Cardiac fibroblast (primary cell): ENCODE measurements around the gene PTGFRN.

Experiments
- DNase-seq, 2 donors: peaks; one replicate each; pipeline versions ENCODE4 v3.0.0 to v3.0.0-alpha.2; 2010; ENCODE audit warnings: low read depth in 2 of 2
- H3K4me3 ChIP-seq, 2 donors: replicated peaks in 1 of 2; 1 replicate in 1 of 2; 2 replicates in 1 of 2; pipeline ENCODE4 v1.5.1; 2011; ENCODE audit warnings: low read depth in 2 of 2, low read length in 2 of 2, mild to moderate bottlenecking in 2 of 2, moderate library complexity in 1 of 2
- TF ChIP-seq, protein P1 (sequence below): IDR thresholded peaks from one replicate; pipeline ENCODE4 v1.5.1; 2011; ENCODE audit warnings: low read depth, mild to moderate bottlenecking, low read length, inconsistent platforms

Gene PTGFRN

DNA sequence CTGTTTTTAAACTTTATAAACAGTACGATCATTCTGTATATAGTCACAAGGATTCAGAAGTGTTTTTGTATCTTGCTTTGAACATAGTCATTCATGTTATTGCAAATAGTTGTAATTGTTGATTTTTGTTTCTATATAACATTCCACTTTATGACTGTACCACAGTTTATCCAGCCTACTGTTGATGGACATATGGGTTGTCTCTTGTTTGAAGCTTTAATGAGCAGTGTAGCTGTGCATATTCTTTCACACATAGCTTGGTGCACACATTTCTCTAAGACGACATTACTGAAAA lies 98.0 kb downstream of the PTGFRN start:
- H3K4me3 ChIP-seq, result no peak overlapping the region
- TF ChIP-seq, protein P1, sequence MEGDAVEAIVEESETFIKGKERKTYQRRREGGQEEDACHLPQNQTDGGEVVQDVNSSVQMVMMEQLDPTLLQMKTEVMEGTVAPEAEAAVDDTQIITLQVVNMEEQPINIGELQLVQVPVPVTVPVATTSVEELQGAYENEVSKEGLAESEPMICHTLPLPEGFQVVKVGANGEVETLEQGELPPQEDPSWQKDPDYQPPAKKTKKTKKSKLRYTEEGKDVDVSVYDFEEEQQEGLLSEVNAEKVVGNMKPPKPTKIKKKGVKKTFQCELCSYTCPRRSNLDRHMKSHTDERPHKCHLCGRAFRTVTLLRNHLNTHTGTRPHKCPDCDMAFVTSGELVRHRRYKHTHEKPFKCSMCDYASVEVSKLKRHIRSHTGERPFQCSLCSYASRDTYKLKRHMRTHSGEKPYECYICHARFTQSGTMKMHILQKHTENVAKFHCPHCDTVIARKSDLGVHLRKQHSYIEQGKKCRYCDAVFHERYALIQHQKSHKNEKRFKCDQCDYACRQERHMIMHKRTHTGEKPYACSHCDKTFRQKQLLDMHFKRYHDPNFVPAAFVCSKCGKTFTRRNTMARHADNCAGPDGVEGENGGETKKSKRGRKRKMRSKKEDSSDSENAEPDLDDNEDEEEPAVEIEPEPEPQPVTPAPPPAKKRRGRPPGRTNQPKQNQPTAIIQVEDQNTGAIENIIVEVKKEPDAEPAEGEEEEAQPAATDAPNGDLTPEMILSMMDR, result no peak
- DNase-seq, result peak in 1 of 2 donors; percentile 25

DNA sequence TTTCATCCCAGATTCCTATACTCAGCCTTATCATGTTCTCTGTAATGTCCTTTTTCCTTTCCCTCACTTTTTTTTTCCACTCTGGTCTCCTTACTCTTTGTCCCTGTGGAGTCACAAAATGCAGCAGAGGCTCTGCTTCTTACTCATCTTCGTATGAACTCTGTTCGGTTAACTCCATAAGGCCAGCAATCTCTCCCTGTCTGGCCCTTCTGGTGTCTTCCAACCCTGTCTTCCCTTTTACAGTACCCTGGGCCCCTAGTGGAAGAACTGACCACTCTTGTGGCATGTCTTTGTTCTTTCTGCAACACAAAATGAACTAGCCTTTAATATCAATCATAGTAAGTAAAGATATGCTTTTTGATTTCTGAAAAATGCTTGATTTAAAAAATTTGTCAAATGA lies 98.9 kb downstream of the PTGFRN start:
- DNase-seq, result peak in 1 of 2 donors; percentile 14
- TF ChIP-seq, protein P1, result no peak

DNA sequence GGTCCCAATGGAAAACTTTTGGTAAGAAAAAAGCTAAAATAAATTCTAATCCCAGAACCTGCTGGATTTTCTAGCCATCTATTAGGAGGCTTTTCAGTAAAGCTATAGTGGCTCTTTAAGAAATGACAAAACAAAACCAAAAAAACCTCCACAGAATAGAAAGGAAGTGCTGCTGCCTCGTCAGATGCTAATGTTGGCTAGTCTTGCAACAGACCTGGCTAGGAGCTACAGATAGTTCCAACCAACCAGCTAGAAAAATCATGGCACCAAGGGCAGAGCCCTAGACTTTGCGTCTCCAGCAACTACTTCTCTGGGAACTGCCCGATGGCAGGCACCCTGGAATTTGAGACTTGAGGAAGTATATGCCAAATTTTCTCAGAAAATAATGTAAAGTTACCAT lies 99.4 kb downstream of the PTGFRN start:
- peak; percentile 64 to 72 for DNase-seq
- TF ChIP-seq, protein P1, result no peak
- no peak overlapping the region for H3K4me3 ChIP-seq

More for the DNA sequence above, 98.9 kb downstream of the PTGFRN start:
- no peak overlapping the region for H3K4me3 ChIP-seq

DNA sequence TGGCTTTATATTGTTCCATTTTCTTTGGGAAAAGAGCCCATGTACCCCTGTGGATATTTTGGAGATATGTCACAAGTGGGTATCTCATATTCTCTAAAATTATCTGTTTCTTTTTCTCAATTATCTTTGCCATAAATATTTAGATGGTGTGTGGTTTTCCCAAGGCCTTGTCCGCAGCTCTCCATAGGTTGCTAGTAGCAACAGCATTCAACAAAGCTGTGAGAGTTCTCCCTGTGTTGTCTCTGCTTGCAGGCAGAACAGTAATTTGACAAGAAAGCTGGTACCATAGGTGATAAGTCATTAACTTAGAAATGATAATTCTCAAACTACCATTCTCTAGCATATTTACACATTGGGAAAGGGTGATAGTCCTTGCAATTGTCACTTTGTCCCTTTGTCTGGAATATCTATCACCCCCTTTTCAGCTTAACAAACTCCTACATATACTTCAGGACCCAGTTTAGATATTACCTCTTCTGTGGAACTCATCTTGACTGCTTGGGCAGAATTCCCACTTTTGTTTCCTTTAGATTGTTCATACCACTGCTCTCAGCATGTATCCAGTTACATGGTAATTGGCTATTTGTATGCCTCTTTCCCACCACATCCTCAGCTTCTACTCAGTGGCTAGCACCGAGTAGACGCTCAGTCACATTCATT lies 100.7 kb downstream of the PTGFRN start:
- H3K4me3 ChIP-seq, result no peak overlapping the region
- no peak for DNase-seq
- TF ChIP-seq, protein P1, result no peak

DNA sequence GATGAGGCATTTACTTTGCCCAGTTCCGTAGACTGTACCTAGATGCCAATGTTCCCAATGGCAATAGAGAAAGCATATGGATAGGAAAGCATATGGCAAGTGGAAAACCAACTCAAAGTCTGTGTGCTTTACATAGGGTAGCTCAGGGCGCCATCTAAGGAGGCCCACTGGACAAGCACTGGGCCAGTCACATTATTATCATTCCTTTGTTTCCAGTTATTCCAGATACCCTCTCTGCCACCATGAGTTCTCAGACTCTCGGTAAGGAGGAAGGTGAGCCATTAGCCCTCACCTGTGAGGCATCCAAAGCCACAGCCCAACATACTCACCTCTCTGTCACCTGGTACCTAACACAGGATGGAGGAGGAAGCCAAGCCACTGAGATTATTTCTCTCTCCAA lies 101.6 kb downstream of the PTGFRN start:
- no peak overlapping the region for H3K4me3 ChIP-seq
- TF ChIP-seq, protein P1, result no peak
- no peak for DNase-seq

DNA sequence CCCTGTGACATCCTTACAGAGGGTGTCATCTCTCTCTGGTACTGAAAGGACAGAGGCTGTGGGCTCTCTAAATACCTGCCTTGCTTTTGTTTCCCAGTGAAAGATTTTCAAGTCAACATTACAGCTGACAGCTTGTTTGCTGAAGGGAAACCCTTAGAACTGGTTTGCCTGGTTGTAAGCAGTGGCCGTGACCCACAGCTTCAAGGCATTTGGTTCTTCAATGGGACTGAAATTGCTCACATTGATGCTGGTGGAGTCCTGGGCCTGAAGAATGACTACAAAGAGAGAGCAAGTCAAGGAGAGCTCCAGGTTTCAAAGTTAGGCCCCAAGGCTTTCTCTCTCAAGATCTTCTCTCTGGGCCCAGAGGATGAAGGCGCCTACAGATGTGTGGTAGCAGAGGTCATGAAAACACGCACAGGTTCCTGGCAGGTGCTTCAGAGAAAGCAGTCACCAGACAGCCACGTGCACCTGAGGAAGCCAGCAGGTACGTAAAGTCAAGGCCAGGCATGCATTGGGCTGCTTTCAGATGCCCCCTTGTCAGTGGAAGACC lies 103.7 kb downstream of the PTGFRN start:
- no peak for DNase-seq
- TF ChIP-seq, protein P1, result no peak
- no peak overlapping the region for H3K4me3 ChIP-seq

DNA sequence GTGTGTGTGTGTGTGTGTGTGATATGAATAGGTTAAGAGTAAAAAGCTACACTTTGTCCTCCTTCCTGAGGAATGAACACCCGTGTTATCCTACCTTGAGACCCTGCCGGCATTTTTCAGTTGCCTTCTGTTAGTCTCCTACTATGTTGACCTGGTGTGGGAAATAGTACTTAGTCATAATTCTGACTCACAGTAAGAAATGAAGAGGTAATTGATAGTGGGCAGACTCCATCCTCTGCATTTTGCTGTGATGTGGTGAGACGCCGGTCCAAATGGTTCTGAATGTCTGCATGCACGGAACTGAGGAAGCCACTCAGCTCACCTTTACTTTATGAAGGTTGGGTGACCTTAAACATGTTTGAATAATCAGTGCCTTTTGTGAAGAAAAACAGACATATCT lies 104.5 kb downstream of the PTGFRN start:
- peak in 1 of 2 donors; percentile 41 for DNase-seq
- TF ChIP-seq, protein P1, result no peak
- H3K4me3 ChIP-seq, result no peak overlapping the region
